Measurements from ENCODE around the gene NMNAT2. TPM values are rescaled to one million over a fixed set of nuclear protein-coding genes. Genes with fewer than 3 reads are reported as not detected.

Gene NMNAT2
- total RNA-seq, 2 donors from 2014 or later, result 1.7 to 5.1 TPM

GRCh38 chr1:183222909-183223308, 195.3 kb downstream of the NMNAT2 start:
- Histone ChIP-seq H3K4me1 (ENCODE audit: control insufficient read depth, insufficient read depth, low read length) (no peaks in the 10 kb centered on the region), H3K4me3 (ENCODE audit: low read length) (no peak overlapping the region), H3K27ac (ENCODE audit: low read depth, low read length) (no peak overlapping the region), H3K9me3 (ENCODE audit: control insufficient read depth, low read length) (no peaks in the 10 kb centered on the region), H3K9ac (ENCODE audit: extremely low read depth, low read length, poor library complexity, severe bottlenecking) (no peak overlapping the region), H3K36me3 (ENCODE audit: control insufficient read depth, insufficient read depth, low read length) (no peaks in the 10 kb centered on the region), H3K27me3 (ENCODE audit: control insufficient read depth, insufficient read depth, low read length, poor library complexity, severe bottlenecking) (peaks cover 62% of the 10 kb centered on the region)
- no peak for TF ChIP-seq CTCF (conservative IDR thresholded peaks at IDR 0.05)
- DNase-seq, result no peak
- Mint-ChIP-seq H3K36me3 (ENCODE audit: low read depth) (no peaks in the 10 kb centered on the region), H3K27ac (no peak overlapping the region), H3K4me1 (peaks cover 8% of the 10 kb centered on the region), H3K4me3 (no peak overlapping the region), H3K9me3 (no peaks in the 10 kb centered on the region), H3K27me3 (ENCODE audit: insufficient read depth) (peaks cover 2% of the 10 kb centered on the region)
- WGBS, 2 experiments (ENCODE audit: insufficient coverage in 1 of 2, insufficient read length in 1 of 2), result 85 to 94% methylated on average over 2 to 3 of the region's 3 CpGs

- Mint-ChIP-seq H3K27ac (no peak overlapping the region), H3K27me3 (ENCODE audit: insufficient read depth) (peaks cover 9% of the 10 kb centered on the region)
Observed at GRCh38 chr1:183219616-183220009, 198.6 kb downstream of the NMNAT2 start.

GRCh38 chr1:183218971-183219615, 199.1 kb downstream of the NMNAT2 start:
- Histone ChIP-seq H3K9ac (ENCODE audit: extremely low read depth, low read length, poor library complexity, severe bottlenecking) (no peak overlapping the region), H3K4me1 (ENCODE audit: control insufficient read depth, insufficient read depth, low read length) (no peaks in the 10 kb centered on the region), H3K36me3 (ENCODE audit: control insufficient read depth, insufficient read depth, low read length) (no peaks in the 10 kb centered on the region), H3K27ac (ENCODE audit: low read depth, low read length) (peak overlapping the region; percentile 59), H3K4me3 (ENCODE audit: low read length) (no peak overlapping the region), H3K27me3 (ENCODE audit: control insufficient read depth, insufficient read depth, low read length, poor library complexity, severe bottlenecking) (peaks cover 84% of the 10 kb centered on the region), H3K9me3 (ENCODE audit: control insufficient read depth, low read length) (no peaks in the 10 kb centered on the region)
- peak; percentile 62 for DNase-seq
- 71 to 90% methylated on average over 2 to 5 of the region's 5 CpGs for WGBS, 2 experiments (ENCODE audit: insufficient coverage in 1 of 2, insufficient read length in 1 of 2)
- no peak overlapping the region for H3K4me3 Mint-ChIP-seq
- peaks cover 12% of the 10 kb centered on the region for H3K27me3 Mint-ChIP-seq (ENCODE audit: insufficient read depth)
- no peak overlapping the region for H3K27ac Mint-ChIP-seq
- H3K9me3 Mint-ChIP-seq, result no peaks in the 10 kb centered on the region
- H3K4me1 Mint-ChIP-seq, result peaks cover 17% of the 10 kb centered on the region
- TF ChIP-seq CTCF (conservative IDR thresholded peaks at IDR 0.05), result no peak
- no peaks in the 10 kb centered on the region for H3K36me3 Mint-ChIP-seq (ENCODE audit: low read depth)

More at GRCh38 chr1:183219616-183220009, 198.6 kb downstream of the NMNAT2 start:
- Histone ChIP-seq H3K27ac (ENCODE audit: low read depth, low read length) (no peak overlapping the region), H3K9me3 (ENCODE audit: control insufficient read depth, low read length) (no peaks in the 10 kb centered on the region), H3K4me1 (ENCODE audit: control insufficient read depth, insufficient read depth, low read length) (no peaks in the 10 kb centered on the region), H3K36me3 (ENCODE audit: control insufficient read depth, insufficient read depth, low read length) (no peaks in the 10 kb centered on the region), H3K27me3 (ENCODE audit: control insufficient read depth, insufficient read depth, low read length, poor library complexity, severe bottlenecking) (peaks cover 82% of the 10 kb centered on the region), H3K9ac (ENCODE audit: extremely low read depth, low read length, poor library complexity, severe bottlenecking) (no peak overlapping the region), H3K4me3 (ENCODE audit: low read length) (no peak overlapping the region)
- H3K9me3 Mint-ChIP-seq, result no peaks in the 10 kb centered on the region
- no peak for TF ChIP-seq CTCF (conservative IDR thresholded peaks at IDR 0.05)
- no peaks in the 10 kb centered on the region for H3K36me3 Mint-ChIP-seq (ENCODE audit: low read depth)
- no peak overlapping the region for H3K4me3 Mint-ChIP-seq
- DNase-seq, result no peak
- peaks cover 17% of the 10 kb centered on the region for H3K4me1 Mint-ChIP-seq
